Upper lobe of left lung (tissue), 4 donors: ENCODE results near the gene PM20D2.

ENCODE experiments used
- CTCF ChIP-seq, 6 experiments: fragments of 450-650 bp in 4 of 6; fragments of 200-600 bp in 2 of 6; sonication (generic) in 2 of 6; IDR thresholded peaks; one replicate each; pipeline ENCODE4 v1.5.1; 2016 to 2019; ENCODE audit warnings: antibody characterized with exemption in 6 of 6
- POLR2A ChIP-seq, 4 donors: fragments of 450-650 bp; IDR thresholded peaks; one replicate each; pipeline ENCODE4 v1.5.1; 2016 to 2017; ENCODE audit warnings: antibody characterized with exemption in 4 of 4, mild to moderate bottlenecking in 2 of 4
- POLR2AphosphoS5 ChIP-seq, 2 donors: sonication (generic); formaldehyde crosslinking; IDR thresholded peaks; one replicate each; pipeline ENCODE4 v1.5.1; 2017; ENCODE audit warnings: antibody characterized with exemption in 2 of 2

- TF ChIP-seq CTCF (IDR thresholded peaks at IDR 0.05) (no peak), POLR2A (IDR thresholded peaks at IDR 0.05) (no peak), POLR2AphosphoS5 (IDR thresholded peaks at IDR 0.05) (no peak)
These were observed 52.4 kb downstream of the PM20D2 start for GRCh38 chr6:89198235-89198634.
